ENCODE measurements around the gene APBB1IP.

GRCh38 chr10:26446258-26446657 is 8.1 kb downstream of the APBB1IP start:
- TF ChIP-seq CTCF (IDR thresholded peaks at IDR 0.05) = no peak
- no peak for TF ChIP-seq ZFX (IDR thresholded peaks at IDR 0.05; ENCODE audit: borderline replicate concordance)

Data from 22Rv1 (cell line).